ENCODE measurements around the gene WEE2. TPM values are rescaled to one million over a fixed set of nuclear protein-coding genes. Genes with fewer than 3 reads are reported as not detected.
A peak's percentile ranks its signal among the peaks of the same experiment; 100 is the strongest.
"Not testable (repeated sequence)": the region's sequence is repeated elsewhere in the genome, so short reads cannot be mapped to it uniquely, and the experiment has no call there.

WEE2 gene
- total RNA-seq, 2 donors from 2014 or later, result not detected

DNA sequence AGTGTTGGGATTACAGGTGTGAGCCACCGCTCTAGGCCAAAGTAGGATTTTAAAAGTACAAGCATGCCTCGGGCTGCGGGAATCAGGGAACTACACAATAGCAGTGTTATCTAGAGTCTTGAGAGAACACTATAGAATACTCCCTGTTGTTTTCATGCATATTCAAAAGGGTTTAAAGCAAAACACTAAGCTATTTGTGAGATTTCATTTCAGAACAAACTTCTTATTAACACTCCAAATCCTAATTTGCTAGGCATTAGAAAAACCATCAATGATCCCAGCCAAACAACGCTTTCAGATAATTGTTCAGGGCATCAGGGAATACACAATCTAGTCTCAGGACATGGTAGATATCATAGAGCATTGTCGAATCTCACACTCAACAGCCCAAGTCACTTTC lies 20.1 kb upstream of the WEE2 start:
- Histone ChIP-seq H3K4me1 (ENCODE audit: control insufficient read depth, insufficient read depth, low read length) (peaks cover 10% of the 10 kb centered on the region), H3K27me3 (ENCODE audit: control insufficient read depth, insufficient read depth, low read length, poor library complexity, severe bottlenecking) (no peaks in the 10 kb centered on the region), H3K36me3 (ENCODE audit: control insufficient read depth, insufficient read depth, low read length) (peaks cover 5% of the 10 kb centered on the region), H3K9ac (ENCODE audit: extremely low read depth, low read length, poor library complexity, severe bottlenecking) (no peak overlapping the region), H3K9me3 (ENCODE audit: control insufficient read depth, low read length) (no peaks in the 10 kb centered on the region), H3K4me3 (ENCODE audit: low read length) (no peak overlapping the region), H3K27ac (ENCODE audit: low read depth, low read length) (peak overlapping the region; percentile 40)
- whole genome bisulfite sequencing, 2 experiments (ENCODE audit: insufficient coverage in 1 of 2, insufficient read length in 1 of 2), result 90 to 100% methylated on average over 1 to 5 of the region's 5 CpGs
- Mint-ChIP-seq H3K27me3 (ENCODE audit: insufficient read depth) (no peaks in the 10 kb centered on the region), H3K36me3 (ENCODE audit: low read depth) (peaks cover 11% of the 10 kb centered on the region), H3K4me3 (no peak overlapping the region), H3K4me1 (peaks cover 29% of the 10 kb centered on the region), H3K9me3 (peaks cover 1% of the 10 kb centered on the region), H3K27ac (no peak overlapping the region)
- no peak for TF ChIP-seq CTCF (conservative IDR thresholded peaks at IDR 0.05)
- no peak for DNase-seq

DNA sequence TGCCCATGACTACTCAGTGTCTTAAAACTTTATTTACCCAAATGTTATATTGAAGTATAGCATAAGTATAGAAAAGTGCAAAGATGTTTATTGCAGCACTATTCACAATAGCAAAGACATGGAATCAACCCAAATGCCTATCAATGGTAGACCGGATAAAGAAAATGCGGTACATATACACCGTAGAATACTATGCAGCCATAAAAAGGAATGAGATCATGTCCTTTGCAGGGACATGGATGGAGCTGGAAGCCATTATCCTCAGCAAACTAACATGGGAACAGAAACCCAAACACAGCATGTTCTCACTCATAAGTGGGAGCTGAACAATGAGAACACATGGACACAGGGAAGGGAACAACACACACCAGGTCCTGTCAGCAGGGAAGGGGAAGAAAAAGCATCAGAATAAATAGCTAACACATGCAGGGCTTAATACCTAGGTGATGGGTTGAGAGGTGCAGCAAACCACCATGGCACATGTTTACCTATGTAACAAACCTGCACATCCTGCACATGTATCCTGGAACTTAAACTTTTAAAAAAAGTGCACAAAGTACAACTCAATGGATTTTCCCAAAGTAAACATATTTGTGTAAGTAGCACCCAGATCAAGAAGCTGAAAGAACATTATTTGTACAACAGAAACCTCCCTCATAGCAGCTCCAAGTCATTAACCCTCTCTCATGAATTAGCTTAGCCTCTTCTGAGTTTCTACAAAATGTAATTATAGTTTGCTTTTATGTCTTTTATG lies 18.9 kb upstream of the WEE2 start:
- H3K9ac ChIP-seq (ENCODE audit: extremely low read depth, low read length, poor library complexity, severe bottlenecking); H3K4me3 ChIP-seq (ENCODE audit: low read length); H3K27ac ChIP-seq (ENCODE audit: low read depth, low read length); H3K27ac Mint-ChIP-seq; H3K36me3 ChIP-seq (ENCODE audit: control insufficient read depth, insufficient read depth, low read length); DNase-seq; H3K9me3 Mint-ChIP-seq; H3K9me3 ChIP-seq (ENCODE audit: control insufficient read depth, low read length); H3K27me3 ChIP-seq (ENCODE audit: control insufficient read depth, insufficient read depth, low read length, poor library complexity, severe bottlenecking); H3K4me3 Mint-ChIP-seq; H3K27me3 Mint-ChIP-seq (ENCODE audit: insufficient read depth): not testable (repeated sequence)
- Mint-ChIP-seq H3K36me3 (ENCODE audit: low read depth) (peaks cover 11% of the 10 kb centered on the region), H3K4me1 (peaks cover 29% of the 10 kb centered on the region)
- peaks cover 10% of the 10 kb centered on the region for H3K4me1 ChIP-seq (ENCODE audit: control insufficient read depth, insufficient read depth, low read length)
- WGBS, 2 experiments (ENCODE audit: insufficient coverage in 1 of 2, insufficient read length in 1 of 2), result 98% methylated on average over 3 of the region's 3 CpGs; no CpG with 5 or more reads in 1 of the 2 experiments

GRCh38 chr7:141691540-141691939 lies 16.6 kb upstream of the WEE2 start:
- Mint-ChIP-seq H3K4me3 (no peak overlapping the region), H3K36me3 (ENCODE audit: low read depth) (no peaks in the 10 kb centered on the region), H3K9me3 (peaks cover 1% of the 10 kb centered on the region), H3K4me1 (peaks cover 19% of the 10 kb centered on the region), H3K27ac (no peak overlapping the region), H3K27me3 (ENCODE audit: insufficient read depth) (no peaks in the 10 kb centered on the region)
- no peak for DNase-seq
- Histone ChIP-seq H3K4me1 (ENCODE audit: control insufficient read depth, insufficient read depth, low read length) (peaks cover 10% of the 10 kb centered on the region), H3K27me3 (ENCODE audit: control insufficient read depth, insufficient read depth, low read length, poor library complexity, severe bottlenecking) (no peaks in the 10 kb centered on the region), H3K9me3 (ENCODE audit: control insufficient read depth, low read length) (no peaks in the 10 kb centered on the region), H3K4me3 (ENCODE audit: low read length) (no peak overlapping the region), H3K36me3 (ENCODE audit: control insufficient read depth, insufficient read depth, low read length) (no peaks in the 10 kb centered on the region), H3K9ac (ENCODE audit: extremely low read depth, low read length, poor library complexity, severe bottlenecking) (no peak overlapping the region), H3K27ac (ENCODE audit: low read depth, low read length) (no peak overlapping the region)
- 58% methylated on average over 3 of the region's 3 CpGs; no CpG with 5 or more reads in 1 of the 2 experiments for WGBS, 2 experiments (ENCODE audit: insufficient coverage in 1 of 2, insufficient read length in 1 of 2)
- TF ChIP-seq CTCF (conservative IDR thresholded peaks at IDR 0.05), result no peak

Data from endodermal cell (in vitro differentiated cells).